ENCODE measurements around the gene MT1F.

DNA sequence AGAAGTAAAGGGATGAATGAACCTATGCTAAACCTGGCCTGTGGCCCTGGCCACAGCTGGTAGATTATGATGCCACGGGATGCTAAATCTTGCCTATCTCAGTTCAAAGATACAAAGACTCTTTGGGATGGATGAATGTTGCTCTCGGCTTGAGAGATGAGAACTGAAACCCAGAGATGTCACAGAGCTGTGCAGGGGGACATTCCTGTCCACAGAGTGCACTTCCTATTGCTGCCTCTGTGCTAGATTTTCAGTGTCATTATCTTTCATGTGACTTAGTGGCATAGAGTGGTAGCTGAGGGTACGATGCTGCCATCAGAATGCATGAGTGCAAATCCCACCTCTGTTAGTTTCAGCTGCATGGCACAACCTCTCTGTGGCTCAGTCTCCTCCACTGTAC lies 27.6 kb upstream of the MT1F start:
- no peak for TF ChIP-seq POLR2AphosphoS5 (IDR thresholded peaks at IDR 0.05)
- TF ChIP-seq, protein P1, sequence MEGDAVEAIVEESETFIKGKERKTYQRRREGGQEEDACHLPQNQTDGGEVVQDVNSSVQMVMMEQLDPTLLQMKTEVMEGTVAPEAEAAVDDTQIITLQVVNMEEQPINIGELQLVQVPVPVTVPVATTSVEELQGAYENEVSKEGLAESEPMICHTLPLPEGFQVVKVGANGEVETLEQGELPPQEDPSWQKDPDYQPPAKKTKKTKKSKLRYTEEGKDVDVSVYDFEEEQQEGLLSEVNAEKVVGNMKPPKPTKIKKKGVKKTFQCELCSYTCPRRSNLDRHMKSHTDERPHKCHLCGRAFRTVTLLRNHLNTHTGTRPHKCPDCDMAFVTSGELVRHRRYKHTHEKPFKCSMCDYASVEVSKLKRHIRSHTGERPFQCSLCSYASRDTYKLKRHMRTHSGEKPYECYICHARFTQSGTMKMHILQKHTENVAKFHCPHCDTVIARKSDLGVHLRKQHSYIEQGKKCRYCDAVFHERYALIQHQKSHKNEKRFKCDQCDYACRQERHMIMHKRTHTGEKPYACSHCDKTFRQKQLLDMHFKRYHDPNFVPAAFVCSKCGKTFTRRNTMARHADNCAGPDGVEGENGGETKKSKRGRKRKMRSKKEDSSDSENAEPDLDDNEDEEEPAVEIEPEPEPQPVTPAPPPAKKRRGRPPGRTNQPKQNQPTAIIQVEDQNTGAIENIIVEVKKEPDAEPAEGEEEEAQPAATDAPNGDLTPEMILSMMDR (IDR thresholded peaks at IDR 0.05; ENCODE audit: poor library complexity, severe bottlenecking): no peak
- no peak for TF ChIP-seq EZH2 (IDR thresholded peaks at IDR 0.05; ENCODE audit: borderline replicate concordance, insufficient read depth, low read length, poor library complexity, severe bottlenecking)
- TF ChIP-seq EP300 (conservative IDR thresholded peaks at IDR 0.05; ENCODE audit: poor library complexity, severe bottlenecking): no peak
- no peak for TF ChIP-seq RAD21 (conservative IDR thresholded peaks at IDR 0.05)
- TF ChIP-seq, protein P2, sequence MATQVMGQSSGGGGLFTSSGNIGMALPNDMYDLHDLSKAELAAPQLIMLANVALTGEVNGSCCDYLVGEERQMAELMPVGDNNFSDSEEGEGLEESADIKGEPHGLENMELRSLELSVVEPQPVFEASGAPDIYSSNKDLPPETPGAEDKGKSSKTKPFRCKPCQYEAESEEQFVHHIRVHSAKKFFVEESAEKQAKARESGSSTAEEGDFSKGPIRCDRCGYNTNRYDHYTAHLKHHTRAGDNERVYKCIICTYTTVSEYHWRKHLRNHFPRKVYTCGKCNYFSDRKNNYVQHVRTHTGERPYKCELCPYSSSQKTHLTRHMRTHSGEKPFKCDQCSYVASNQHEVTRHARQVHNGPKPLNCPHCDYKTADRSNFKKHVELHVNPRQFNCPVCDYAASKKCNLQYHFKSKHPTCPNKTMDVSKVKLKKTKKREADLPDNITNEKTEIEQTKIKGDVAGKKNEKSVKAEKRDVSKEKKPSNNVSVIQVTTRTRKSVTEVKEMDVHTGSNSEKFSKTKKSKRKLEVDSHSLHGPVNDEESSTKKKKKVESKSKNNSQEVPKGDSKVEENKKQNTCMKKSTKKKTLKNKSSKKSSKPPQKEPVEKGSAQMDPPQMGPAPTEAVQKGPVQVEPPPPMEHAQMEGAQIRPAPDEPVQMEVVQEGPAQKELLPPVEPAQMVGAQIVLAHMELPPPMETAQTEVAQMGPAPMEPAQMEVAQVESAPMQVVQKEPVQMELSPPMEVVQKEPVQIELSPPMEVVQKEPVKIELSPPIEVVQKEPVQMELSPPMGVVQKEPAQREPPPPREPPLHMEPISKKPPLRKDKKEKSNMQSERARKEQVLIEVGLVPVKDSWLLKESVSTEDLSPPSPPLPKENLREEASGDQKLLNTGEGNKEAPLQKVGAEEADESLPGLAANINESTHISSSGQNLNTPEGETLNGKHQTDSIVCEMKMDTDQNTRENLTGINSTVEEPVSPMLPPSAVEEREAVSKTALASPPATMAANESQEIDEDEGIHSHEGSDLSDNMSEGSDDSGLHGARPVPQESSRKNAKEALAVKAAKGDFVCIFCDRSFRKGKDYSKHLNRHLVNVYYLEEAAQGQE (IDR thresholded peaks at IDR 0.05; ENCODE audit: borderline replicate concordance): no peak
- no peak for TF ChIP-seq TAF1 (IDR thresholded peaks at IDR 0.05; ENCODE audit: low read depth)
- TF ChIP-seq MXI1 (conservative IDR thresholded peaks at IDR 0.05; ENCODE audit: poor library complexity, severe bottlenecking): no peak

Measured in neural cell (in vitro differentiated cells).